ENCODE results near the gene LIME1.

LIME1 gene

GRCh38 chr20:63751471-63752271 lies 15.2 kb downstream of the LIME1 start:
- DNase-seq, result no peak

GRCh38 chr20:63752411-63753101 lies 16.1 kb downstream of the LIME1 start:
- DNase-seq, result no peak

- no peak for DNase-seq
Measured at GRCh38 chr20:63753381-63753780, 16.9 kb downstream of the LIME1 start.

GRCh38 chr20:63754008-63754407 lies 17.5 kb downstream of the LIME1 start:
- no peak for DNase-seq

- no peak for DNase-seq
Measured at GRCh38 chr20:63755933-63756647, 19.6 kb downstream of the LIME1 start.

- no peak for DNase-seq
Measured at GRCh38 chr20:63756648-63756991, 20.2 kb downstream of the LIME1 start.

GRCh38 chr20:63758152-63758551 lies 21.7 kb downstream of the LIME1 start:
- no peak for DNase-seq

GRCh38 chr20:63759377-63759901 lies 23.0 kb downstream of the LIME1 start:
- no peak for DNase-seq

- DNase-seq, result no peak
Measured at GRCh38 chr20:63765082-63765873, 28.8 kb downstream of the LIME1 start.

GRCh38 chr20:63765902-63766301 lies 29.4 kb downstream of the LIME1 start:
- DNase-seq, result no peak

- no peak for DNase-seq
Measured at GRCh38 chr20:63766695-63767426, 30.4 kb downstream of the LIME1 start.

- DNase-seq, result no peak
Measured at GRCh38 chr20:63767456-63767855, 31.0 kb downstream of the LIME1 start.

- no peak for DNase-seq
Measured at GRCh38 chr20:63767886-63768285, 31.4 kb downstream of the LIME1 start.

GRCh38 chr20:63768591-63769515 lies 32.4 kb downstream of the LIME1 start:
- no peak for DNase-seq

- peak in 1 of 2 experiments; percentile 26 for DNase-seq
Measured at GRCh38 chr20:63769891-63770474, 33.5 kb downstream of the LIME1 start.

GRCh38 chr20:63771046-63771707 lies 34.7 kb downstream of the LIME1 start:
- DNase-seq, result no peak

- no peak for DNase-seq
Measured at GRCh38 chr20:63772781-63773518, 36.5 kb downstream of the LIME1 start.

GRCh38 chr20:63773571-63774241 lies 37.2 kb downstream of the LIME1 start:
- no peak for DNase-seq

- no peak for DNase-seq
Measured at GRCh38 chr20:63774306-63774705, 37.8 kb downstream of the LIME1 start.

Measured in NCI-H446 (cell line).